Fibroblast of mammary gland (primary cell): ENCODE data around the gene ARID4A.
A peak's percentile ranks its signal among the peaks of the same experiment; 100 is the strongest.
"Not testable (repeated sequence)": the region's sequence is repeated elsewhere in the genome, so short reads cannot be mapped to it uniquely, and the experiment has no call there.

Source experiments
- DNase-seq: peaks from one replicate; pipeline ENCODE4 v3.0.0-alpha.2; 2010; ENCODE audit warnings: low read depth
- H3K4me3 ChIP-seq: 2 replicates; pipeline ENCODE4 v1.5.1; 2011; ENCODE audit warnings: low read depth, mild to moderate bottlenecking, low read length, moderate library complexity; ENCODE audit not compliant: control insufficient read depth
- CTCF ChIP-seq: conservative IDR thresholded peaks from 2 replicates; pipeline ENCODE4 v1.5.1; 2011; ENCODE audit warnings: low read depth, low read length, inconsistent platforms; ENCODE audit not compliant: control insufficient read depth, insufficient read depth

The ARID4A gene

GRCh38 chr14:58298477-58299400, at the start of gene ARID4A:
Gene ARID4A, plus strand, starts transcription at chr14:58298555. Its CDS starts 1,300 bp downstream, at chr14:58299855.
- no peak for DNase-seq
- TF ChIP-seq CTCF: no peak

GRCh38 chr14:58249611-58250010, 48.7 kb upstream of the ARID4A start:
- no peak for TF ChIP-seq CTCF
- DNase-seq: no peak
- no peak overlapping the region for H3K4me3 ChIP-seq

More at GRCh38 chr14:58298477-58299400, at the start of gene ARID4A:
- H3K4me3 ChIP-seq: peak within 1 kb of the TSS; percentile 98

GRCh38 chr14:58258156-58258555, 40.2 kb upstream of the ARID4A start:
- no peak overlapping the region for H3K4me3 ChIP-seq
- no peak for TF ChIP-seq CTCF
- no peak for DNase-seq

- H3K4me3 ChIP-seq, DNase-seq: not testable (repeated sequence)
Observed at GRCh38 chr14:58262005-58262404, 36.4 kb upstream of the ARID4A start.

- DNase-seq: no peak
- TF ChIP-seq CTCF: no peak
- no peak overlapping the region for H3K4me3 ChIP-seq
Observed at GRCh38 chr14:58265401-58265800, 33.0 kb upstream of the ARID4A start.

- peak; percentile 31 for DNase-seq
- TF ChIP-seq CTCF: no peak
- H3K4me3 ChIP-seq: no peak overlapping the region
Observed at GRCh38 chr14:58270628-58271027, 27.7 kb upstream of the ARID4A start.

GRCh38 chr14:58272588-58273372, 25.6 kb upstream of the ARID4A start:
- DNase-seq: peak; percentile 47
- no peak overlapping the region for H3K4me3 ChIP-seq
- TF ChIP-seq CTCF: peak; percentile 20
